Neural progenitor cell (in vitro differentiated cells): ENCODE data around the gene ACP3.

Experiments
- CTCF ChIP-seq: fragments of 200-600 bp; sonication (generic); IDR thresholded peaks from 2 replicates; pipeline ENCODE4 v1.5.1; 2017; ENCODE audit warnings: antibody characterized with exemption, mild to moderate bottlenecking
- EZH2 ChIP-seq: fragments of 200-600 bp; sonication (generic); IDR thresholded peaks from 2 replicates; pipeline ENCODE4 v1.6.1; 2017; ENCODE audit warnings: antibody characterized with exemption, mild to moderate bottlenecking, moderate library complexity
- EZH2phosphoT487 ChIP-seq: fragments of 200-600 bp; sonication (generic); IDR thresholded peaks from 2 replicates; pipeline ENCODE4 v1.6.1; 2017; ENCODE audit warnings: antibody characterized with exemption

- no peak for TF ChIP-seq CTCF
- TF ChIP-seq EZH2phosphoT487, result no peak
- TF ChIP-seq EZH2, result no peak
Observed at GRCh38 chr3:132395126-132395525, 77.9 kb downstream of the ACP3 start.
